A673 (cell line): ENCODE results near the gene ZNF398. TPM values are rescaled to one million over a fixed set of nuclear protein-coding genes. Genes with fewer than 3 reads are reported as not detected.

ENCODE experiments used
- BruUV-seq: library from RNA; stranded (reverse); fragments of 400-500 nt; replicated peaks from 2 replicates; lab custom pipeline; 2021; lab: Mats Ljungman, UMichigan
- CTCF ChIA-PET: fragments of 300-600 bp; sonication (Branson Sonifier 250); formaldehyde crosslinking; loops from one replicate; lab custom pipeline; 2022; ENCODE audit warnings: antibody characterized with exemption; lab: Charles Lee
- POLR2A ChIA-PET: fragments of 300-600 bp; sonication (Branson Sonifier 250); formaldehyde crosslinking; loops from one replicate; lab custom pipeline; 2022; ENCODE audit warnings: antibody characterized with exemption; ENCODE audit not compliant: low non-redundant PET; lab: Charles Lee
- DNase-seq: peaks from one replicate; pipeline ENCODE4 v3.0.0-alpha.2; 2015; ENCODE audit warnings: low spot score
- H3K27ac ChIP-seq: fragments of 200-600 bp; sonication (generic); 2 replicates; pipeline ENCODE4 v1.5.1; 2016; ENCODE audit warnings: mixed run types, low read depth, mild to moderate bottlenecking, mixed read lengths, antibody characterized with exemption, low read length; ENCODE audit not compliant: poor library complexity, severe bottlenecking
- H3K27me3 ChIP-seq: fragments of 200-600 bp; sonication (generic); replicated peaks from 2 replicates; pipeline ENCODE4 v1.6.1; 2017; ENCODE audit warnings: mixed run types, low read depth, mild to moderate bottlenecking, mixed read lengths, antibody characterized with exemption, low read length; ENCODE audit not compliant: insufficient read depth, poor library complexity
- H3K36me3 ChIP-seq: fragments of 200-600 bp; sonication (generic); 2 replicates; pipeline ENCODE4 v1.6.1; 2016; ENCODE audit warnings: mixed run types, mild to moderate bottlenecking, mixed read lengths, antibody characterized with exemption, low read length; ENCODE audit not compliant: insufficient read depth, poor library complexity, severe bottlenecking
- H3K4me1 ChIP-seq: fragments of 200-600 bp; sonication (generic); 2 replicates; pipeline ENCODE4 v1.6.1; 2017; ENCODE audit warnings: mixed run types, mild to moderate bottlenecking, mixed read lengths, antibody characterized with exemption, low read length; ENCODE audit not compliant: insufficient read depth, poor library complexity, severe bottlenecking
- H3K4me3 ChIP-seq: fragments of 200-600 bp; sonication (generic); 2 replicates; pipeline ENCODE4 v1.5.1; 2016; ENCODE audit warnings: low read depth, mixed run types, mild to moderate bottlenecking, mixed read lengths, low read length; ENCODE audit not compliant: poor library complexity, severe bottlenecking
- H3K9me3 ChIP-seq: fragments of 200-600 bp; sonication (generic); 2 replicates; pipeline ENCODE4 v1.6.1; 2016; ENCODE audit warnings: mixed run types, low read depth, mild to moderate bottlenecking, mixed read lengths, antibody characterized with exemption, low read length; ENCODE audit not compliant: poor library complexity, severe bottlenecking
- CTCF ChIP-seq: fragments of 300-800, 200-600 bp; sonication (generic); conservative IDR thresholded peaks from 2 replicates; pipeline ENCODE4 v1.5.1; 2017; ENCODE audit warnings: low read depth, mild to moderate bottlenecking, antibody characterized with exemption, low read length, moderate library complexity, mixed read lengths
- EZH2 ChIP-seq: fragments of 200-600 bp; sonication (generic); IDR thresholded peaks from 2 replicates; pipeline ENCODE4 v1.6.1; 2017; ENCODE audit warnings: borderline replicate concordance, low read depth, mild to moderate bottlenecking, mixed read lengths, antibody characterized with exemption, low read length; ENCODE audit not compliant: poor library complexity, severe bottlenecking
- intact Hi-C: fragments of 100-400 bp; cut with micrococcal nuclease; formaldehyde crosslinking; loops from one replicate; pipeline ENCODE4 v1.10.0; 2022; ENCODE audit not compliant: unreplicated experiment
- total RNA-seq: library from RNA; stranded (reverse); gene quantifications from 2 replicates; pipeline ENCODE4 v1.2.3, GENCODE V29; 2021

The ZNF398 gene
- total RNA-seq, 1 experiment from 2014 or later = 22.3 TPM

GRCh38 chr7:149172534-149172920 lies 25.3 kb downstream of the ZNF398 start:
- TF ChIP-seq CTCF (no peak), EZH2 (no peak)

GRCh38 chr7:149175150-149175549 lies 27.9 kb downstream of the ZNF398 start:
- Histone ChIP-seq H3K36me3 (peaks cover 52% of the 10 kb centered on the region), H3K4me1 (no peaks in the 10 kb centered on the region), H3K4me3 (no peak overlapping the region), H3K27me3 (no peaks in the 10 kb centered on the region), H3K9me3 (no peaks in the 10 kb centered on the region), H3K27ac (no peak overlapping the region)
- TF ChIP-seq EZH2 = no peak
- no peak for TF ChIP-seq CTCF
- ChIA-PET POLR2A (no interaction called here), CTCF (interaction anchor here (0.6 kb wide), 1 partner anchor 25 kb away, joined by 3 read pairs; no protein-coding TSS in a partner anchor)
- DNase-seq = no peak
- BruUV-seq = no TSS peak
- intact Hi-C loops = no loop called here

More at GRCh38 chr7:149172534-149172920, 25.3 kb downstream of the ZNF398 start:
- BruUV-seq = TSS peak; percentile 14
- no peaks in the 10 kb centered on the region for H3K4me1 ChIP-seq
- CTCF ChIA-PET = no interaction called here
- H3K27ac ChIP-seq = peak overlapping the region; percentile 26
- intact Hi-C loops = no loop called here
- POLR2A ChIA-PET = no interaction called here
- no peak overlapping the region for H3K4me3 ChIP-seq
- H3K9me3 ChIP-seq = no peaks in the 10 kb centered on the region
- no peak for DNase-seq
- peaks cover 55% of the 10 kb centered on the region for H3K36me3 ChIP-seq
- no peaks in the 10 kb centered on the region for H3K27me3 ChIP-seq

GRCh38 chr7:149179241-149179640 lies 32.0 kb downstream of the ZNF398 start:
- no peak for TF ChIP-seq EZH2
- no peak for TF ChIP-seq CTCF

More at GRCh38 chr7:149179241-149179640, 32.0 kb downstream of the ZNF398 start:
- no TSS peak for BruUV-seq
- Histone ChIP-seq H3K36me3 (peaks cover 49% of the 10 kb centered on the region), H3K9me3 (no peaks in the 10 kb centered on the region), H3K4me1 (no peaks in the 10 kb centered on the region), H3K4me3 (no peak overlapping the region), H3K27me3 (no peaks in the 10 kb centered on the region), H3K27ac (no peak overlapping the region)
- CTCF ChIA-PET = interaction anchor here (0.5 kb wide), 1 partner anchor 31 kb away, joined by 21 read pairs; no protein-coding TSS in a partner anchor
- no peak for DNase-seq
- intact Hi-C loops = no loop called here
- POLR2A ChIA-PET = no interaction called here
